CD4-positive, alpha-beta T cell (primary cell): Measurements from ENCODE around the gene CHRM5. TPM values are rescaled to one million over a fixed set of nuclear protein-coding genes. Genes with fewer than 3 reads are reported as not detected.

Source experiments
- ATAC-seq: fragments of 200-7000 bp; cut with Tn5 transposase; one replicate; pipeline ENCODE4 v1.10.0; 2022; ENCODE audit warnings: mild to moderate bottlenecking; ENCODE audit not compliant: poor library complexity
- CTCF ChIA-PET: fragments of 350-600 bp; sonication (Branson Sonifier 250); formaldehyde crosslinking; loops from one replicate; lab custom pipeline; 2021; ENCODE audit warnings: antibody characterized with exemption, inconsistent platforms; lab: Charles Lee
- POLR2A ChIA-PET: fragments of 350-600 bp; sonication (Branson Sonifier 250); formaldehyde crosslinking; loops from one replicate; lab custom pipeline; 2021; ENCODE audit warnings: antibody characterized with exemption, inconsistent platforms; lab: Charles Lee
- DNase-seq, 14 experiments: peaks; one replicate each; pipeline ENCODE4 v3.0.0-alpha.2; 2013 to 2020; ENCODE audit warnings: mixed read lengths in 2 of 14
- H3K27ac ChIP-seq, 2 donors: one replicate each; pipeline versions ENCODE4 v1.5.1 to v1.7.0; 2013; ENCODE audit warnings: low read length in 2 of 2, low read depth in 1 of 2, mild to moderate bottlenecking in 1 of 2
- H3K27me3 ChIP-seq, 2 experiments: 1 replicate in 1 of 2; 2 replicates in 1 of 2; pipeline versions ENCODE4 v1.6.1 to v1.7.0; 2013; ENCODE audit warnings: low read length in 2 of 2, control low read depth in 1 of 2, mild to moderate bottlenecking in 1 of 2, moderate library complexity in 1 of 2; ENCODE audit not compliant: insufficient read depth in 2 of 2, control insufficient read depth in 1 of 2
- H3K36me3 ChIP-seq: one replicate; pipeline ENCODE4 v1.6.1; 2013; ENCODE audit warnings: low read length, control low read depth; ENCODE audit not compliant: insufficient read depth
- H3K4me1 ChIP-seq: one replicate; pipeline ENCODE4 v1.6.1; 2013; ENCODE audit warnings: low read length, control low read depth; ENCODE audit not compliant: insufficient read depth
- H3K4me3 ChIP-seq: one replicate; pipeline ENCODE4 v1.5.1; 2013; ENCODE audit warnings: mild to moderate bottlenecking, low read length, moderate library complexity
- H3K9me3 ChIP-seq, 2 experiments: 1 replicate in 1 of 2; 2 replicates in 1 of 2; pipeline versions ENCODE4 v1.6.1 to v1.7.0; 2013; ENCODE audit warnings: low read length in 2 of 2, mild to moderate bottlenecking in 2 of 2, control low read depth in 1 of 2, moderate library complexity in 1 of 2; ENCODE audit not compliant: control insufficient read depth in 1 of 2, insufficient read depth in 1 of 2
- H3K27ac Mint-ChIP-seq: one replicate; pipeline ENCODE4 v1.8.0; 2020; ENCODE audit warnings: mixed read lengths
- H3K27me3 Mint-ChIP-seq: one replicate; pipeline ENCODE4 v1.8.0; 2021; ENCODE audit warnings: mixed read lengths
- H3K36me3 Mint-ChIP-seq: one replicate; pipeline ENCODE4 v1.8.0; 2021; ENCODE audit warnings: low read depth, mixed read lengths
- H3K4me1 Mint-ChIP-seq: one replicate; pipeline ENCODE4 v1.8.0; 2021; ENCODE audit warnings: low read depth, mixed read lengths
- H3K4me3 Mint-ChIP-seq: one replicate; pipeline ENCODE4 v1.8.0; 2020; ENCODE audit warnings: mild to moderate bottlenecking, mixed read lengths
- H3K9me3 Mint-ChIP-seq: one replicate; pipeline ENCODE4 v1.8.0; 2020; ENCODE audit warnings: mixed read lengths
- intact Hi-C, 2 experiments: fragments of 100-400 bp; cut with DNase I in 1 of 2; cut with micrococcal nuclease in 1 of 2; formaldehyde crosslinking; loops; one replicate each; pipeline versions ENCODE4 v1.15.1 to v1.9.0; 2023 to 2025; cut with DNase I, micrococcal nuclease
- total RNA-seq, 174 experiments: library from RNA in 2 of 174; stranded (reverse) in 2 of 174; gene quantifications; one replicate each; pipeline ENCODE4 v1.2.3 and lab custom pipeline; 2021 to 2026
- TF ChIP-seq, protein P1 (sequence below): fragments of 200-600 bp; IDR thresholded peaks from one replicate; pipeline ENCODE4 v1.8.0; 2022; ENCODE audit warnings: antibody characterized with exemption, mild to moderate bottlenecking

The CHRM5 gene
- total RNA-seq, 2 experiments from 2014 or later, result not detected

DNA sequence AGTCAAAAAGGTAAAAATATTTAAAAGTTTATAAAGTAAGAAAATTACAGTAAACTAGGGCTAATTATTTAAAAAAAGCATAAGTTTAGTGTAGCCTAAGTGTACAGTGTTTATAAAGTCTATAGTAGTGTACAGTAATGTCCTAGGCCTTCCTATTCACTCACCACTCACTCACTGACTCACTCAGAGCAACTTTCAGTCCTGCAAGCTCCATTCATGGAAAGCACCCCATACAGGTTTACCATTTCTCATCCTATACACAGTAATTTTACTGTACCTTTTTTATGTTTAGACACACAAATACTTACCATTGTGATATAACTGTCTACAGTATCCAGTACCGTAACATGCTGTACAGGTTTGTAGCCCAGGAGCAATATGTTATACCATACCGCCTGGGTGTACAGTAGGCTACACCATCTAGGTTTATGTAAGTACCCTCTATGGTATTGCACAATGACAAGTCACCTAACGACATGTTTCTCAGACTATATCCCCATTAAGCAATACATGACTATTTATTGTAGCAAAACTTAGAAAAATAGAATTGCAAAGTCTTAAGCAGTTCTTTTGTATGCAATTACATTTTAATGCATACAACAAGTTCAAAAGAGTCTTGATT lies 51.2 kb downstream of the CHRM5 start:
- Mint-ChIP-seq H3K27me3 (no peaks in the 10 kb centered on the region), H3K9me3 (no peaks in the 10 kb centered on the region), H3K27ac (no peak overlapping the region), H3K4me3 (no peak overlapping the region), H3K36me3 (no peaks in the 10 kb centered on the region), H3K4me1 (peaks cover 15% of the 10 kb centered on the region)
- Histone ChIP-seq H3K27ac (no peak overlapping the region), H3K4me1 (peaks cover 8% of the 10 kb centered on the region), H3K36me3 (no peaks in the 10 kb centered on the region), H3K9me3 (no peaks in the 10 kb centered on the region), H3K27me3 (no peaks in the 10 kb centered on the region), H3K4me3 (no peak overlapping the region)
- ChIA-PET POLR2A (interaction anchor here (1.8 kb wide), 1 partner anchor 82 kb away, joined by 4 read pairs; the partner anchor contains the start of genes EMC7 and PGBD4), CTCF (no interaction called here)
- ATAC-seq (no peak), DNase-seq (no peak)
- intact Hi-C loops, result no loop called here
- TF ChIP-seq, protein P1, sequence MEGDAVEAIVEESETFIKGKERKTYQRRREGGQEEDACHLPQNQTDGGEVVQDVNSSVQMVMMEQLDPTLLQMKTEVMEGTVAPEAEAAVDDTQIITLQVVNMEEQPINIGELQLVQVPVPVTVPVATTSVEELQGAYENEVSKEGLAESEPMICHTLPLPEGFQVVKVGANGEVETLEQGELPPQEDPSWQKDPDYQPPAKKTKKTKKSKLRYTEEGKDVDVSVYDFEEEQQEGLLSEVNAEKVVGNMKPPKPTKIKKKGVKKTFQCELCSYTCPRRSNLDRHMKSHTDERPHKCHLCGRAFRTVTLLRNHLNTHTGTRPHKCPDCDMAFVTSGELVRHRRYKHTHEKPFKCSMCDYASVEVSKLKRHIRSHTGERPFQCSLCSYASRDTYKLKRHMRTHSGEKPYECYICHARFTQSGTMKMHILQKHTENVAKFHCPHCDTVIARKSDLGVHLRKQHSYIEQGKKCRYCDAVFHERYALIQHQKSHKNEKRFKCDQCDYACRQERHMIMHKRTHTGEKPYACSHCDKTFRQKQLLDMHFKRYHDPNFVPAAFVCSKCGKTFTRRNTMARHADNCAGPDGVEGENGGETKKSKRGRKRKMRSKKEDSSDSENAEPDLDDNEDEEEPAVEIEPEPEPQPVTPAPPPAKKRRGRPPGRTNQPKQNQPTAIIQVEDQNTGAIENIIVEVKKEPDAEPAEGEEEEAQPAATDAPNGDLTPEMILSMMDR, result no peak

DNA sequence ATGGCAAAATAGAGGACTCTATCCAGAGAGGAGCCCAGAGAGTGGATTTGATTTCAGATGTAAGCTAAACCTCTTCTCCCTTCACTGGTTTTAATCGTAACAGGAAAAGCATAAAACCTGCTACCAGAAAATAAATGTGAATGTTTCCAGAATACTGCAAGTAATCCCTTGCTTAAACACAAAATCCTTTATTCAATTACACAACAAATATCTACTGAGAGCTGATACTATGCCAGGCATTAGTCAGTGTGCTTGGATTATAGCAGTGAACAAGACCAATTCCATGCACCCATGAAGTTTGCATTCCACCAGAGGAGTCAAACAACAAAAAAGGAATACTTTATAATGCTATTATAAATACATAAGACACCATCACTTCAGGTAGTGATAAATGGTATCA lies 55.6 kb downstream of the CHRM5 start:
- H3K36me3 ChIP-seq, result no peaks in the 10 kb centered on the region
- DNase-seq (no peak), ATAC-seq (no peak)
- TF ChIP-seq, protein P1, result no peak
- Mint-ChIP-seq H3K27me3 (no peaks in the 10 kb centered on the region), H3K27ac (no peak overlapping the region), H3K4me1 (no peaks in the 10 kb centered on the region), H3K9me3 (no peaks in the 10 kb centered on the region), H3K4me3 (no peak overlapping the region), H3K36me3 (no peaks in the 10 kb centered on the region)
- intact Hi-C loops, result no loop called here
- no peaks in the 10 kb centered on the region for H3K27me3 ChIP-seq
- no peak overlapping the region for H3K4me3 ChIP-seq
- peaks cover 0 to 4% of the 10 kb centered on the region in 2 experiments for H3K9me3 ChIP-seq
- CTCF ChIA-PET, result no interaction called here
- POLR2A ChIA-PET, result no interaction called here
- H3K27ac ChIP-seq, result no peak overlapping the region
- no peaks in the 10 kb centered on the region for H3K4me1 ChIP-seq

DNA sequence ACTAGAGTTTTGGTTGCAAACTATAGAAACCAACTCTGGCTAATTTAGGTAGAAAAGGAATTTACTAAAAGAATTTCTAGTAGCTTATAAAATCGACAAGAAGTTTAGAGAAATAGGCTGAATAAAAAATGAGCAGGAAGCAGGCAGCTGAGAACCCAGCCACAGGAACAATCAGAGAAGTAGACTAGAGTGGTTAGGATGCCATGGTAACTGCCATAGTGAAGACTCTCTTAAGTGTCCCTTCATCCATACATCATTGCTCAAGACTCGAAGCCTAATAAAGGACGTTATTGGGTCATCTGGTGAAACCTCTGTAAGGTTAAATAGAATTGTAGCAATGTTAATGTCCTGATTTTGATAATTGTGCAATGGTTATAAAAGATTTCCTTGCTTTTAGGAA lies 57.0 kb downstream of the CHRM5 start:
- no peak overlapping the region for H3K27ac Mint-ChIP-seq
- CTCF ChIA-PET, result no interaction called here

More for the DNA sequence above, 57.0 kb downstream of the CHRM5 start:
- Mint-ChIP-seq H3K4me3 (no peak overlapping the region), H3K4me1 (no peaks in the 10 kb centered on the region), H3K36me3 (no peaks in the 10 kb centered on the region), H3K27me3 (no peaks in the 10 kb centered on the region), H3K9me3 (no peaks in the 10 kb centered on the region)
- Histone ChIP-seq H3K4me3 (no peak overlapping the region), H3K27ac (no peak overlapping the region), H3K36me3 (no peaks in the 10 kb centered on the region), H3K4me1 (no peaks in the 10 kb centered on the region), H3K9me3 (peaks cover 0 to 4% of the 10 kb centered on the region in 2 experiments), H3K27me3 (no peaks in the 10 kb centered on the region)
- DNase-seq, result no peak
- POLR2A ChIA-PET, result no interaction called here
- TF ChIP-seq, protein P1, result no peak
- intact Hi-C loops, result no loop called here
- ATAC-seq, result no peak
